GM12878 (cell line): ENCODE data around the gene NOVA1.

Experiments used
- BACH1 ChIP-seq: fragments of 450-650 bp; IDR thresholded peaks from 2 replicates; pipeline ENCODE4 v1.6.1; 2017; ENCODE audit warnings: mild to moderate bottlenecking, borderline replicate concordance
- BHLHE40 ChIP-seq, 2 experiments: fragments of 450-650 bp in 1 of 2; IDR thresholded peaks; 2 replicates each; pipeline ENCODE4 v1.6.1; 2011 to 2017; ENCODE audit warnings: low read depth in 2 of 2, borderline replicate concordance in 1 of 2, improper control_type of control experiment in 1 of 2, low read length in 1 of 2, mild to moderate bottlenecking in 1 of 2
- EP300 ChIP-seq, 2 experiments: fragments of 150-350 bp in 1 of 2; IDR thresholded peaks; 2 replicates each; pipeline ENCODE4 v1.6.1; 2011 to 2012; ENCODE audit warnings: low read depth in 2 of 2, low read length in 2 of 2, borderline replicate concordance in 1 of 2, improper control_type of control experiment in 1 of 2, inconsistent platforms in 1 of 2; ENCODE audit not compliant: control insufficient read depth in 1 of 2
- MTA3 ChIP-seq: IDR thresholded peaks from 2 replicates; pipeline ENCODE4 v1.6.1; 2012; ENCODE audit warnings: low read length, inconsistent platforms, borderline replicate concordance
- NR2C1 ChIP-seq: fragments of 450-650 bp; IDR thresholded peaks from 2 replicates; pipeline ENCODE4 v1.6.1; 2017; ENCODE audit warnings: antibody characterized with exemption, mild to moderate bottlenecking, moderate library complexity
- POLR2A ChIP-seq: IDR thresholded peaks from 2 replicates; pipeline ENCODE4 v1.6.1; 2011; ENCODE audit warnings: low read depth, mild to moderate bottlenecking, low read length
- RFX5 ChIP-seq: IDR thresholded peaks from 2 replicates; pipeline ENCODE4 v1.6.1; 2011; ENCODE audit warnings: low read depth, low read length, improper control_type of control experiment
- SMC3 ChIP-seq: IDR thresholded peaks from 2 replicates; pipeline ENCODE4 v1.6.1; 2011; ENCODE audit warnings: low read length, improper control_type of control experiment, borderline replicate concordance
- ZNF622 ChIP-seq: fragments of 450-650 bp; IDR thresholded peaks from 2 replicates; pipeline ENCODE4 v1.6.1; 2017; ENCODE audit warnings: mild to moderate bottlenecking, inconsistent platforms
- TF ChIP-seq, protein P1 (sequence below), 3 experiments: IDR thresholded peaks in 2 of 3; conservative IDR thresholded peaks in 1 of 3; 2 replicates each; pipeline ENCODE4 v1.5.1; 2011; ENCODE audit warnings: low read depth in 3 of 3, low read length in 3 of 3, mild to moderate bottlenecking in 3 of 3, control low read depth in 2 of 3, moderate library complexity in 2 of 3, inconsistent platforms in 1 of 3, mixed read lengths in 1 of 3; ENCODE audit not compliant: control insufficient read depth in 2 of 3, insufficient read depth in 1 of 3; ENCODE audit errors: extremely low read depth in 1 of 3
- TF ChIP-seq, protein P2 (sequence below): IDR thresholded peaks from 2 replicates; pipeline ENCODE4 v1.6.1; 2011; ENCODE audit warnings: mild to moderate bottlenecking, low read depth, low read length, moderate library complexity; ENCODE audit not compliant: insufficient replicate concordance
- TF ChIP-seq, protein P3 (sequence below): IDR thresholded peaks from 2 replicates; pipeline ENCODE4 v1.6.1; 2011; ENCODE audit warnings: low read depth, low read length, improper control_type of control experiment, borderline replicate concordance
- TF ChIP-seq, protein P4 (sequence below): fragments of 450-650 bp; IDR thresholded peaks from 2 replicates; pipeline ENCODE4 v1.6.1; 2017; ENCODE audit warnings: mild to moderate bottlenecking

DNA sequence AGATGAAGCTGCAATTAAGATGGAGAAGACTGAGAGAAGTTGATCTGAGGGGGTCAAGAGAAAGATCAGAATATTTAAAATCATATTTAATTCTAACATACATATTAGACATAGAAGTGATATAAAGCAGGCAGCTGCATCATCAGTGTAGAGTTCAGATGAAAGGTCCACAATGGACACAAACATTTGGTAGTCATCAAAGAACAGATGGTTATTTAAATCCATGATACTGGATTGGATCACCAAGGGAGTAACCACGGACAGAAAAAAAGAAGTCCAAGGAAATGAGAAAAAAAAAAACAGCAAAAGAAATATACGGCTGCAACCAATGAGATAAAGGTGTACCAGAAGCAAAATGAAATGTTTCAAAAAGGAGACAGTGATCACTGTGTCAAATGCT is 20.1 kb downstream of the NOVA1 start:
- no peak for TF ChIP-seq EP300 (IDR thresholded peaks at IDR 0.05; ENCODE audit: borderline replicate concordance in 1 of 2, control insufficient read depth in 1 of 2, low read depth in 2 of 2, low read length in 2 of 2)
- TF ChIP-seq, protein P1, sequence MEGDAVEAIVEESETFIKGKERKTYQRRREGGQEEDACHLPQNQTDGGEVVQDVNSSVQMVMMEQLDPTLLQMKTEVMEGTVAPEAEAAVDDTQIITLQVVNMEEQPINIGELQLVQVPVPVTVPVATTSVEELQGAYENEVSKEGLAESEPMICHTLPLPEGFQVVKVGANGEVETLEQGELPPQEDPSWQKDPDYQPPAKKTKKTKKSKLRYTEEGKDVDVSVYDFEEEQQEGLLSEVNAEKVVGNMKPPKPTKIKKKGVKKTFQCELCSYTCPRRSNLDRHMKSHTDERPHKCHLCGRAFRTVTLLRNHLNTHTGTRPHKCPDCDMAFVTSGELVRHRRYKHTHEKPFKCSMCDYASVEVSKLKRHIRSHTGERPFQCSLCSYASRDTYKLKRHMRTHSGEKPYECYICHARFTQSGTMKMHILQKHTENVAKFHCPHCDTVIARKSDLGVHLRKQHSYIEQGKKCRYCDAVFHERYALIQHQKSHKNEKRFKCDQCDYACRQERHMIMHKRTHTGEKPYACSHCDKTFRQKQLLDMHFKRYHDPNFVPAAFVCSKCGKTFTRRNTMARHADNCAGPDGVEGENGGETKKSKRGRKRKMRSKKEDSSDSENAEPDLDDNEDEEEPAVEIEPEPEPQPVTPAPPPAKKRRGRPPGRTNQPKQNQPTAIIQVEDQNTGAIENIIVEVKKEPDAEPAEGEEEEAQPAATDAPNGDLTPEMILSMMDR (IDR thresholded peaks at IDR 0.05 in 2 of 3, conservative IDR thresholded peaks at IDR 0.05 in 1 of 3; ENCODE audit: control insufficient read depth in 2 of 3, extremely low read depth in 1 of 3, insufficient read depth in 1 of 3, low read depth in 3 of 3, low read length in 3 of 3): no peak
- no peak for TF ChIP-seq SMC3
- TF ChIP-seq BHLHE40 (IDR thresholded peaks at IDR 0.05; ENCODE audit: borderline replicate concordance in 1 of 2, low read depth in 2 of 2, low read length in 1 of 2): no peak
- TF ChIP-seq ZNF622: no peak
- no peak for TF ChIP-seq NR2C1
- TF ChIP-seq MTA3: no peak
- TF ChIP-seq, protein P2, sequence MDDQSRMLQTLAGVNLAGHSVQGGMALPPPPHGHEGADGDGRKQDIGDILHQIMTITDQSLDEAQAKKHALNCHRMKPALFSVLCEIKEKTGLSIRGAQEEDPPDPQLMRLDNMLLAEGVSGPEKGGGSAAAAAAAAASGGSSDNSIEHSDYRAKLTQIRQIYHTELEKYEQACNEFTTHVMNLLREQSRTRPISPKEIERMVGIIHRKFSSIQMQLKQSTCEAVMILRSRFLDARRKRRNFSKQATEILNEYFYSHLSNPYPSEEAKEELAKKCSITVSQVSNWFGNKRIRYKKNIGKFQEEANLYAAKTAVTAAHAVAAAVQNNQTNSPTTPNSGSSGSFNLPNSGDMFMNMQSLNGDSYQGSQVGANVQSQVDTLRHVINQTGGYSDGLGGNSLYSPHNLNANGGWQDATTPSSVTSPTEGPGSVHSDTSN: no peak
- TF ChIP-seq BACH1: no peak
- no peak for TF ChIP-seq RFX5
- TF ChIP-seq, protein P3, sequence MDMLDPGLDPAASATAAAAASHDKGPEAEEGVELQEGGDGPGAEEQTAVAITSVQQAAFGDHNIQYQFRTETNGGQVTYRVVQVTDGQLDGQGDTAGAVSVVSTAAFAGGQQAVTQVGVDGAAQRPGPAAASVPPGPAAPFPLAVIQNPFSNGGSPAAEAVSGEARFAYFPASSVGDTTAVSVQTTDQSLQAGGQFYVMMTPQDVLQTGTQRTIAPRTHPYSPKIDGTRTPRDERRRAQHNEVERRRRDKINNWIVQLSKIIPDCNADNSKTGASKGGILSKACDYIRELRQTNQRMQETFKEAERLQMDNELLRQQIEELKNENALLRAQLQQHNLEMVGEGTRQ: no peak
- TF ChIP-seq, protein P4, sequence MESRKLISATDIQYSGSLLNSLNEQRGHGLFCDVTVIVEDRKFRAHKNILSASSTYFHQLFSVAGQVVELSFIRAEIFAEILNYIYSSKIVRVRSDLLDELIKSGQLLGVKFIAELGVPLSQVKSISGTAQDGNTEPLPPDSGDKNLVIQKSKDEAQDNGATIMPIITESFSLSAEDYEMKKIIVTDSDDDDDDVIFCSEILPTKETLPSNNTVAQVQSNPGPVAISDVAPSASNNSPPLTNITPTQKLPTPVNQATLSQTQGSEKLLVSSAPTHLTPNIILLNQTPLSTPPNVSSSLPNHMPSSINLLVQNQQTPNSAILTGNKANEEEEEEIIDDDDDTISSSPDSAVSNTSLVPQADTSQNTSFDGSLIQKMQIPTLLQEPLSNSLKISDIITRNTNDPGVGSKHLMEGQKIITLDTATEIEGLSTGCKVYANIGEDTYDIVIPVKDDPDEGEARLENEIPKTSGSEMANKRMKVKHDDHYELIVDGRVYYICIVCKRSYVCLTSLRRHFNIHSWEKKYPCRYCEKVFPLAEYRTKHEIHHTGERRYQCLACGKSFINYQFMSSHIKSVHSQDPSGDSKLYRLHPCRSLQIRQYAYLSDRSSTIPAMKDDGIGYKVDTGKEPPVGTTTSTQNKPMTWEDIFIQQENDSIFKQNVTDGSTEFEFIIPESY: no peak
- no peak for TF ChIP-seq POLR2A
